ENCODE measurements around the gene ACAD11.

Gene ACAD11

GRCh38 chr3:132549890-132550578 is 109.6 kb downstream of the ACAD11 start:
- peak; percentile 62 for DNase-seq

DNA sequence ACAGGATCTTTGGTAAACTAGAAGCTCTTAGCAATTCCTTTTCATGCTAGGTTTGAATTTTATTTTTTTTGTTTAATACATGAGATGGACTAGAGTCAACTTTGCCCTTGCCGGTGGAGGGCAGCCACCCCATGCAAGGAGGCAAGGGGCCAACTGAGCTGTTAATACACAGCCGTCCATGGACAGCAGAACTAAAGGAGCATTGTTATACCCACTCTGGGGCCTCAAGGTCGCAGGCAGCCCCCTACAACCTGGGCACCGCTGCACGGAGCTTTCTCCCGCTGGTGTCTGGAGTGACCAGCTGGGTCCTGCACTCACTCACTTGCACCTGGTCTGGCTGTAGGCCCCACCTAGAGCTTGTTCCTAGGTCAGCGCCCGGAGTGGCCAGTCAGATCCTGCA is 110.4 kb downstream of the ACAD11 start:
- no peak for DNase-seq

DNA sequence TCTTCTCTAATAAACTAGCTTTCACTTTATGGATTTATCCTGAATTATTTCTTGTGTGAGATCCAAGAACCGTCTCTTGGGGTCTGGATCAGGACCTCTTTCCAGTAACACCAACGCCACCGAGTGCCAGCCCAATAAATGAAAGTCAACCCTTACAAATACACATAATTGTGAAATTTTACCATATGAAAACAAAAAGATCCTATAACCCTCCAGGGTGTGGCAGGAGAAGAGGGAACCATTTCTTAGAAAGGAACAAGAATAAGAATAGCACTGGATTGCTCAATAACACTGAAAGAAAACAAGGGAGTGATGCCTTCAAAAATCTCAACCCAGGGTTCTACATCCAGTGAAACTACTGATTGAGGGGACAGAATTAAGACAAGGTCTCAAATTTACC is 114.1 kb downstream of the ACAD11 start:
- no peak for DNase-seq

- DNase-seq: no peak
These were observed 115.5 kb downstream of the ACAD11 start for GRCh38 chr3:132544130-132544529.

GRCh38 chr3:132543011-132543739 is 116.4 kb downstream of the ACAD11 start:
- no peak for DNase-seq

- no peak for DNase-seq
These were observed 117.0 kb downstream of the ACAD11 start for GRCh38 chr3:132542577-132542976.

DNA sequence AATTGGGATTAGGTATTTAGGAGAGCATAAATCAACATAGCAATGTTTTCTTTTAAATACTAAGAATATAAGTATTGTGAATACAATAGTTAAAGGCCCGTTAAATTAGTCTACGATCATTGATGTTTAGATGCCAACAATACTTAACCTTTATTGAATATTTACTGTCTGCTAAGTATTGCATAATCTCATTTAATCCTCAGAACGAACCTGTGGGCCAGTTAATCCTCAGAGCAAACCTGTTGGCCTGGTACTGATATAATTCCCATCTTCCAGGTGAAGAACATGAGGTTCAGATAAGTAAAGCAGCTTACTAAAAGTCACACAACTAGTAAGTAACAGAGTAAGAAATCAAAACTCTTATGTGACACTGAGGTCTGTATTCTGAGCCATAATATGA is 119.9 kb downstream of the ACAD11 start:
- DNase-seq: no peak

DNA sequence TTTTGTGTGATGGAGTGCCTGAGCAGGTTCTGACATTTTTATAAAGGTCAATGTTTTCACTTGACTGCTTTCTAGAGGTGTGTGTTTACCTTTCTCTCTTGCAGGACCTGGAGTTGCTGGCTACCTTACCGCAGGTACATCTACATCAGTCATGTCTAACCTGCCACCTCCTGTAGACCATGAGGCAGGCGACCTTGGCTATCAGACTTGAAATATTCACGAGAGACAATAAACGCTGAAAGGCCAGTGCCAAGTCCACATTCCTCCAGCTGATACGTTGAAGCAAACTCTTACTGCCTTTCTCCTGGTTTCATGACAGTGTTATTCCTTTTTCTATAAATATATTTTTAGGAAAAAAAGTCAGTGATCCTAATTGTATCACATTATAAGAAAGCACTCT is 121.5 kb downstream of the ACAD11 start:
- no peak for DNase-seq

DNA sequence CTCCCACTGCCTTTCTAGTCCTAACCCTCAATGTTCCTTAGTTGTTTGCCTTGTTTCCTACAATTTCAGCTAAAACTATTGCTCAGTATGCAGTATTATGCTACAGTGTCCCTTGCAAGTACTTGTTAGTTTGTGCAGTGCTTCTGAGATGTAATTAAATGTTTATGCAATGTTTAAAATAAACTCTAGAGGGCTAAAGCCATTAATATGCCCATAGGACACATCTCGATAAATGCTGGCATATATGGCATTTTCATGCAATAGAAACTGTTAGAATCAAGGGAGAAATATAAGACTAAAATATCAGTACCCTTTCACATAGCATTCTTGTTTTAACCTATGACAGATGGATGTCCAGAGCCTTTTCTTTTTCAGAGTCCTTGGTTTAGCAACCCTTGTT is 122.3 kb downstream of the ACAD11 start:
- no peak for DNase-seq

GRCh38 chr3:132536442-132537153 is 123.0 kb downstream of the ACAD11 start:
- DNase-seq: no peak

DNA sequence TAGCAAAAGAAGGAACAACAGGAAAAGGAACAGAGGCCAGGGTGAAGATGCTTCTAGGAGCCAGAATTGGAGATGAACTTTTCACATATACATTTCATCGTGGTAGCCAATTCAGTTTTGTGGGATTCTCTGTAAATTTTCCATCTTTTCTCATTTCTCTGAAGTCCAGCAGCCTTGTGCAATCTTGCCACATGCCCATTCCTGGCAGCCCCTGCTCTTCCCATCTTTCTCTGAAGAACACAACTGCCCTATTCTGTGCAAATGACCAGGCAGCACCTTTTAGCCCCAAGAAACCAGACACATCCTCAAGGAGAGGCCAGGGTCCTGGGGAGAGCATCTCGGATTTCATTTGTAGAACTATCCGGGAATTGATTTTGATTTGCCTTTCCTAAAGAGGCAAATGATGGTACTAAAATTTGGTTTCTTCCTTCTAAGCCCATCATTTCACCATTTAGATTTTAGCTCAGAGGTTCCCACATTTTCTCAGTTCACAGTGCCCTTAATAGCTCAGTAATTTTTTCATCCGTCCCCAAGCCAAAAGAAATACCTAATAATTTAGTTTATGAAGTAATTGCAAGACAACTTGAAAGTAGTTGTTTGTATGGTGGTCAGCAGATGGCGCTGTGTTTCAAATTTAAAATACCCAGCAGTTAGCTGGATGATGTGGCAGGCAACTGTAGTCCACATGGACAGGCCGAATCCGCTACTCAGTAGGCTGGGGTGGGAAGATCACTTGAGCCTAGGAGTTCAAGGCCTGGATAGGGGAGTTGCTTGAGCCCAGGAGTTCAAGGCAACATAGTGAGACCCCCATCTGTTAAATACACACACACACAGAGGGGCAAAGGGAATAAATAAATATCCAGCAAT is 123.8 kb downstream of the ACAD11 start:
- peak; percentile 80 for DNase-seq

DNA sequence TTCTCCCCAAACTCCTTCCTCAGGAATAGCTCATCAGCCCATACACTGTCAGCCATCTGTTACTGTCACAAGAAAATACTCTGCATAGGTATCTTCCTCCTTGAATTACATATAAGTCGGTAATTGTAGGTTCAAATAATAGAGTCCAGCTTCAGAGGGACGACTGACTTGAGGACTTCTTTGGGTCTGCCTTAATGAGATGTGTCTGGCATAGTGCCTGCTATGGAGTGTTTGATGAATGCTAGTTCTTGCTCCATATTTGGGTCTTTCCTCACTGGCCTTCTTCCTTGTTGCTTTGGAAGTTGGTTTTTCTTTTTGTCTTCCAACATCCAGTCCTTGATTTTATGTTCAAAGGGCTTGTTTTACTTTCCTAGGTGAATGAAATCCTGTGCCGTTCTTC is 129.0 kb downstream of the ACAD11 start:
- no peak for DNase-seq

GRCh38 chr3:132522353-132522752 is 137.3 kb downstream of the ACAD11 start:
- no peak for DNase-seq

DNA sequence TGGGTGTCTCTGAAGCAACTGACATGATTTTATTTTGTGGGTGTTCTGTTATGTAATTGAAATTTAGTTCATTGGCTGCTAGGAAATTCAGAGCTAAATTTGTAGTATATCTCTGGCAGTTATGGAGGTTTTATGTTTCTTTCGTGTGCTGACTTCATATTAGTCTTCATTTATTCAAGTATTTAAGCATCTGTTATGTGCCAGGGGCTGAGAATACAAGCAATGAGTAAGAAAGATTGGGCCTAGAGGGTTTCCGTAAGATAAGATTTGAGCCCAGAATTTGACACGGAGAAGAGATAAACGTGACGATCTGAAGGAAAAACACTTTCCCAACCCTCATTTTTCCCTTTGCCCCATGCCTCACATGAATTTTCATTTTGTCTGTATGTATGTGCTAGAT is 137.7 kb downstream of the ACAD11 start:
- no peak for DNase-seq

DNA sequence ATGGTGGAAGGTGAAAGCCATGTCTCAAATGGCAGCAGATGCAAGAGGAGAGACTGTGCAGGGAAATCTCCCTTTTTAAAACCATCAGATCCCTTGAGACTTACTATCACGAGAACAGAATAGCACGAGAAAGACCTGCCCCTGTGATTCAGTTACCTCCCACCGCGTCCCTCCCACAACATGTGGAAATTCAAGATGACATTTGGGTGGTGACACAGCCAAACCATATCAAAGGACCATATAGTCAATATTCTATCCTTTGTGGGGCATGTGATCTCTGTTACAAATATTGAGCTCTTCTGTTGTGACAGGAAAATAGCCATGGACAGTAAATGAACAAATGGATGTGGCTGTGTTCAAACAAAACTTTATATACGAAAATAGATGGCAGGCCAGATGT is 139.7 kb downstream of the ACAD11 start:
- DNase-seq: no peak

DNA sequence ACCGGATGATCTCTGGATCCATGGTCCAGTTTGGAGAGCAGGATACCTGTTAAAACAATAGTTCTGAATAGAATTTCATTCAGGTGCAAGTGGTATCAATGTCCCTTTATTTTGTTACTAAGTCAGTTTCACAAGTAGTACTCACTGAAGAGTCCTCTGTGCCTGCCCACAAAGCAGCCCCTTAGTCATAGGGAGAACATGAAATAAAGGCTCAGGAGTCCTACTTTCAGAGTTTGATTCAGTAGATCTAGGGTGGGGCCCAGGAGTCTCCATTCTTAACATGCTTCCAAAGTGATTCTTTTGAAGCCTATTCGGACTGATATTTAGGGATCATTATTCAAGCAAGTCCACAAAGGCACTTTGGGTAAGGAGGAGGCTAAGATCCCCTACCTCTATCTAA is 142.3 kb downstream of the ACAD11 start:
- DNase-seq: no peak

- DNase-seq: no peak
These were observed 146.6 kb downstream of the ACAD11 start for GRCh38 chr3:132513057-132513456.

- DNase-seq: no peak
These were observed 150.1 kb downstream of the ACAD11 start for GRCh38 chr3:132509506-132509905.

DNA sequence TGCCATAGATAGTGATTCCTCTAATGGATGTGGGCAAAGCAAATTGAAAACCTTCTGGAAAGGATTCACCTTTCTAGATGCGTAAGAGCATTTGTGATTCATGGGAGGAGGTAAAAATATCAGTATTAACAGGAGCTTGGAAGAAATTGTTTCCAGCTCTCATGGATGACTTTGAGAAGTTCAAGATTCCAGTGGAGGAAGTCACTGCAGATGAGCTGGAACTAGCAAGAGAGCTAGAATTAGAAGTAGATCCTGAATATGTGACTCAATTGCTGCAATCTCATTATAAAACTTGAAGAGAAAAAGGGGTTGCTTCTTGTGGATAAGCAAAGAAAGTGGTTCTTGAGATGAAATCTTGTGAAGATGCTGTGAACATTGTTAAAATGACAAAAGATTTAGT is 150.5 kb downstream of the ACAD11 start:
- DNase-seq: no peak

All from activated CD8-positive, alpha-beta memory T cell treated with anti-CD3 and anti-CD28 coated beads for 24 hours (primary cell).